ENCODE data around the gene SIGMAR1.

DNA sequence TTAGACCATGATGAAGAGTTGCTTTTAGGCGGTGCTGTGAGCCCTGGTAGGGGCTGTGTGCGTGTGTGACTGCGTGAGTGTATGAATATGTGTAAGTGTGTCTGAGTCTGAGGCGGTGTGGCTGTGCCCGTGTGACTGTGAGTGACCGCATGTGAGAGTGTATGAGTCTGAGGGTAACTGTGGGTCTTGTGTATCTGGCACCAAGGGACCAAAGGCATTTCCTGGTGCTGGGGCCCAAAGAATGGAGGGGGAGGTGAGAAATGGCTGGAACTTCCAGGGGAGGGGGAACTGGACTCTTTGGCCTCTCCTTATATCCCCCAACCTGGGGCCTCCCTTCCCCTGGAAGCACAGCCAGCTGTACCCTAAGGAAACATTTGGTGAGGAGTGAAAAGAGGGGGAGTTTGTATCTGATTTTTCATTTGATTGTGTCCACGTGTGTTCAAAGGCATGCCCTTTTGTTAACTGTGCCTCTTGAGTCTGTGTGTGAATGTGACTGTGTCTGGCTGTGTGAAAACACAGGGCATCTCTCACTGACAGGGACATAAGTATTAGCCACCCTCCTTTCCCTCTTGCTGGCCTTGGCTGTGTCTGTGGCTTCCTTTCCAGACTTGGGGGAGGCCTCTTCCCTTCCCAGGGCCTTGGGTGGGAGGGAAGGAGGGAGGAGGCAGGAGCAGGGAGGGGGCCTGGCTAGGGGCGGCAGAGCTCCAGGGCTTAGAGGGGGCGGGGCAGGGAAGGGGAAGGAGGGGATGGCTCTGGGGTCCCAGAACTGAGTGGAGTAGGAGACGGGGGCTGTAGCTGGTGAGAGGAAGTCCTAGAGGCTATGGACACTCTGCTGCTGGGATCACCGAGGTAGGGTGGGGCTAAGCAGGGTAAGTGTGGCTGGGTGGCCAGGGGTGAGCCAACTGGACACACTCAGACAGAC is 15.8 kb upstream of the SIGMAR1 start:
- no peak for TF ChIP-seq EZH2 (optimal IDR thresholded peaks at IDR 0.05; ENCODE audit: low read depth, low read length)
- TF ChIP-seq, protein P1, sequence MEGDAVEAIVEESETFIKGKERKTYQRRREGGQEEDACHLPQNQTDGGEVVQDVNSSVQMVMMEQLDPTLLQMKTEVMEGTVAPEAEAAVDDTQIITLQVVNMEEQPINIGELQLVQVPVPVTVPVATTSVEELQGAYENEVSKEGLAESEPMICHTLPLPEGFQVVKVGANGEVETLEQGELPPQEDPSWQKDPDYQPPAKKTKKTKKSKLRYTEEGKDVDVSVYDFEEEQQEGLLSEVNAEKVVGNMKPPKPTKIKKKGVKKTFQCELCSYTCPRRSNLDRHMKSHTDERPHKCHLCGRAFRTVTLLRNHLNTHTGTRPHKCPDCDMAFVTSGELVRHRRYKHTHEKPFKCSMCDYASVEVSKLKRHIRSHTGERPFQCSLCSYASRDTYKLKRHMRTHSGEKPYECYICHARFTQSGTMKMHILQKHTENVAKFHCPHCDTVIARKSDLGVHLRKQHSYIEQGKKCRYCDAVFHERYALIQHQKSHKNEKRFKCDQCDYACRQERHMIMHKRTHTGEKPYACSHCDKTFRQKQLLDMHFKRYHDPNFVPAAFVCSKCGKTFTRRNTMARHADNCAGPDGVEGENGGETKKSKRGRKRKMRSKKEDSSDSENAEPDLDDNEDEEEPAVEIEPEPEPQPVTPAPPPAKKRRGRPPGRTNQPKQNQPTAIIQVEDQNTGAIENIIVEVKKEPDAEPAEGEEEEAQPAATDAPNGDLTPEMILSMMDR (IDR thresholded peaks at IDR 0.05; ENCODE audit: low read length), result no peak

Measured in MM.1S (cell line).